K562 (cell line): ENCODE data around the gene IL24. TPM values are rescaled to one million over a fixed set of nuclear protein-coding genes. Genes with fewer than 3 reads are reported as not detected.
A peak's percentile ranks its signal among the peaks of the same experiment; 100 is the strongest.

Source experiments
- ATAC-seq: fragments of 200-7000 bp; cut with Tn5 transposase; 3 replicates; pipeline ENCODE4 v1.9.1; 2020; ENCODE audit warnings: moderate library complexity
- BruUV-seq: library from RNA; stranded (reverse); fragments of 400-500 nt; replicated peaks from 2 replicates; lab custom pipeline; 2021; lab: Mats Ljungman, UMichigan
- CTCF ChIA-PET: fragments of 300-600 bp; formaldehyde crosslinking; extraction: SDS; loops from one replicate; lab custom pipeline; 2021; ENCODE audit warnings: low intra/inter-chr PET ratio; lab: Yijun Ruan, JAX
- POLR2A ChIA-PET: fragments of 300-600, 350-650 bp; sonication (Branson Sonifier 250); formaldehyde crosslinking; extraction: SDS; loops from one replicate; lab custom pipeline; 2021; ENCODE audit warnings: antibody characterized with exemption, inconsistent platforms; lab: Yijun Ruan, JAX
- DNase-seq, 4 experiments: peaks; one replicate each; pipeline versions ENCODE4 v3.0.0 to v3.0.0-alpha.2; 2011 to 2018; ENCODE audit warnings: low spot score in 3 of 4, mixed read lengths in 3 of 4; ENCODE audit errors: extremely low read depth in 1 of 4
- FAIRE-seq: peaks from 2 replicates; lab custom pipeline; 2011; peaks lifted over from hg19 to GRCh38; lab: Jason Lieb, UNC
- H2AFZ ChIP-seq: 2 replicates; pipeline ENCODE4 v1.6.0; 2011; ENCODE audit warnings: low read depth, low read length, control low read depth, inconsistent platforms
- H3K27ac ChIP-seq: fragments of 200-600 bp; 3 replicates; pipeline ENCODE4 v1.8.0; 2011; ENCODE audit warnings: low read depth, mild to moderate bottlenecking, control low read depth, inconsistent platforms, low read length, moderate library complexity, mixed read lengths; ENCODE audit errors: extremely low read depth
- H3K27me3 ChIP-seq, 2 experiments: fragments of 300-600 bp in 1 of 2; 2 replicates in 1 of 2; 3 replicates in 1 of 2; pipeline versions ENCODE4 v1.6.0 to v1.8.0; 2011; ENCODE audit warnings: inconsistent platforms in 2 of 2, low read length in 2 of 2, mild to moderate bottlenecking in 1 of 2, mixed read lengths in 1 of 2, moderate library complexity in 1 of 2; ENCODE audit not compliant: control insufficient read depth in 2 of 2, insufficient read depth in 2 of 2
- H3K36me3 ChIP-seq: fragments of 300-600 bp; 3 replicates; pipeline ENCODE4 v1.8.0; 2011; ENCODE audit warnings: mild to moderate bottlenecking, low read length, inconsistent platforms; ENCODE audit not compliant: control insufficient read depth, insufficient read depth
- H3K4me1 ChIP-seq, 2 experiments: fragments of 200-600 bp in 1 of 2; replicated peaks in 1 of 2; 2 replicates in 1 of 2; 3 replicates in 1 of 2; pipeline versions ENCODE4 v1.5.1 to v1.8.0; 2011; ENCODE audit warnings: inconsistent platforms in 2 of 2, low read length in 2 of 2, mild to moderate bottlenecking in 1 of 2, mixed read lengths in 1 of 2, moderate library complexity in 1 of 2; ENCODE audit not compliant: control insufficient read depth in 2 of 2, insufficient read depth in 2 of 2
- H3K4me2 ChIP-seq: 2 replicates; pipeline ENCODE4 v1.6.1; 2011; ENCODE audit warnings: low read length, control low read depth, inconsistent platforms, mixed read lengths; ENCODE audit not compliant: insufficient read depth
- H3K4me3 ChIP-seq: fragments of 200-600 bp; sonication (generic), shearing (Covaris generic); 2 replicates; pipeline ENCODE4 v1.5.1; 2016; ENCODE audit warnings: control low read depth, inconsistent platforms
- H3K79me2 ChIP-seq: fragments of 200-600 bp; 3 replicates; pipeline ENCODE4 v1.8.0; 2011; ENCODE audit warnings: low read length, inconsistent platforms; ENCODE audit not compliant: control insufficient read depth, insufficient read depth
- H3K9ac ChIP-seq, 2 experiments: 2 replicates each; pipeline versions ENCODE4 v1.6.0 to v1.6.1; 2011; ENCODE audit warnings: low read depth in 2 of 2, low read length in 2 of 2, control low read depth in 1 of 2, inconsistent platforms in 1 of 2, mild to moderate bottlenecking in 1 of 2, mixed read lengths in 1 of 2; ENCODE audit not compliant: insufficient read depth in 1 of 2
- H3K9me1 ChIP-seq: one replicate; pipeline ENCODE4 v1.6.0; 2011; ENCODE audit warnings: inconsistent platforms, mild to moderate bottlenecking, low read length, moderate library complexity; ENCODE audit not compliant: control insufficient read depth, insufficient read depth
- H3K9me3 ChIP-seq: replicated peaks from 2 replicates; pipeline ENCODE4 v1.5.1; 2011; ENCODE audit warnings: low read depth, low read length, inconsistent platforms; ENCODE audit not compliant: control insufficient read depth, insufficient read depth
- H4K20me1 ChIP-seq: replicated peaks from 2 replicates; pipeline ENCODE4 v1.6.1; 2011; ENCODE audit warnings: low read length, inconsistent platforms, mixed read lengths; ENCODE audit not compliant: control insufficient read depth, insufficient read depth
- BRCA1 ChIP-seq, 2 experiments: fragments of 450-650 bp in 1 of 2; sonication (generic) in 1 of 2; formaldehyde crosslinking in 1 of 2; IDR thresholded peaks; 2 replicates each; pipeline versions ENCODE4 v1.5.0 to v1.6.1; 2017 to 2020; ENCODE audit warnings: mild to moderate bottlenecking in 1 of 2, missing genetic modification reagents in 1 of 2
- DNMT1 ChIP-seq: fragments of 450-650 bp; IDR thresholded peaks from 2 replicates; pipeline ENCODE4 v1.6.1; 2016; ENCODE audit warnings: antibody characterized with exemption, mild to moderate bottlenecking
- EWSR1 ChIP-seq: fragments of 450-650 bp; IDR thresholded peaks from 2 replicates; pipeline ENCODE4 v1.6.1; 2018; ENCODE audit warnings: borderline replicate concordance, mild to moderate bottlenecking, low read depth, moderate library complexity; ENCODE audit not compliant: partially characterized antibody
- GABPA ChIP-seq: fragments of 200-800 bp; sonication (Bioruptor generic); conservative IDR thresholded peaks from 2 replicates; pipeline ENCODE4 v1.6.1; 2016; ENCODE audit warnings: low read depth, missing genetic modification characterization, missing compliant biosample characterization
- HDAC2 ChIP-seq: fragments of 450-650 bp; IDR thresholded peaks from 2 replicates; pipeline ENCODE4 v1.6.1; 2016; ENCODE audit warnings: mild to moderate bottlenecking
- NCOR1 ChIP-seq: fragments of 450-650 bp; IDR thresholded peaks from 2 replicates; pipeline ENCODE4 v1.6.1; 2016; ENCODE audit warnings: mild to moderate bottlenecking, moderate library complexity
- NUFIP1 ChIP-seq: fragments of 450-650 bp; IDR thresholded peaks from 2 replicates; pipeline ENCODE4 v1.6.1; 2018; ENCODE audit not compliant: partially characterized antibody
- ZNF644 ChIP-seq: fragments of 200-800 bp; sonication (Bioruptor generic); IDR thresholded peaks from 2 replicates; pipeline ENCODE4 v1.6.1; 2016; ENCODE audit warnings: low read depth, missing genetic modification characterization, missing compliant biosample characterization
- WGBS: fragments of 100-300 bp; shearing (Covaris generic); methylation state at CpG from one replicate; pipeline ENCODE4 v1.1.6; 2016; ENCODE audit warnings: low coverage, mixed read lengths; ENCODE audit not compliant: insufficient coverage; ENCODE audit errors: missing lambda C conversion rate; 5-methylcytosine and 5-hydroxymethylcytosine counted together
- in situ Hi-C: fragments of 300-500 bp; cut with MboI; formaldehyde crosslinking; loops from 4 replicates; pipeline ENCODE4 v1.15.0; 2018; ENCODE audit warnings: inconsistent platforms, mixed read lengths
- intact Hi-C: fragments of 100-400 bp; cut with micrococcal nuclease; formaldehyde crosslinking; loops from 2 replicates; pipeline ENCODE4 v1.14.2; 2022
- polyA plus RNA-seq, 8 experiments: library from polyadenylated mRNA; depleted of rRNA in 4 of 8; stranded (reverse) in 5 of 8; unstranded in 3 of 8; fragments of >200 nt; fragmentation: Nextera tagmentation in 2 of 8; fragmentation: Illumina TruSeq in 1 of 8; extraction: Ambion mirVana in 2 of 8; extraction: Trizol in 1 of 8; gene quantifications; 2 replicates each; pipeline versions ENCODE4 v1.2.1 to v1.2.3, GENCODE V29; 2011 to 2014; ENCODE audit warnings: inconsistent platforms in 1 of 8, missing spikeins in 1 of 8
- total RNA-seq, 7 experiments: library from RNA; depleted of rRNA in 6 of 7; stranded (reverse); fragments of >200 nt in 6 of 7; fragmentation: Illumina TruSeq in 2 of 7; extraction: Trizol in 2 of 7; gene quantifications; 2 replicates each; pipeline versions ENCODE4 v1.2.1 to v1.2.3, GENCODE V29; 2011 to 2021; ENCODE audit warnings: low replicate concordance in 1 of 7
- TF ChIP-seq, protein P1 (sequence below): sonication (generic); formaldehyde crosslinking; IDR thresholded peaks from 2 replicates; pipeline ENCODE4 v1.8.0; 2022; ENCODE audit warnings: mild to moderate bottlenecking, missing genetic modification reagents

Gene IL24
- total and polyA plus RNA-seq, 9 of the 15 experiments (the other 6 are each of a cell fraction or from before 2014, with no cell fraction given), result 0.04 to 0.19 TPM; not detected in 7

DNA sequence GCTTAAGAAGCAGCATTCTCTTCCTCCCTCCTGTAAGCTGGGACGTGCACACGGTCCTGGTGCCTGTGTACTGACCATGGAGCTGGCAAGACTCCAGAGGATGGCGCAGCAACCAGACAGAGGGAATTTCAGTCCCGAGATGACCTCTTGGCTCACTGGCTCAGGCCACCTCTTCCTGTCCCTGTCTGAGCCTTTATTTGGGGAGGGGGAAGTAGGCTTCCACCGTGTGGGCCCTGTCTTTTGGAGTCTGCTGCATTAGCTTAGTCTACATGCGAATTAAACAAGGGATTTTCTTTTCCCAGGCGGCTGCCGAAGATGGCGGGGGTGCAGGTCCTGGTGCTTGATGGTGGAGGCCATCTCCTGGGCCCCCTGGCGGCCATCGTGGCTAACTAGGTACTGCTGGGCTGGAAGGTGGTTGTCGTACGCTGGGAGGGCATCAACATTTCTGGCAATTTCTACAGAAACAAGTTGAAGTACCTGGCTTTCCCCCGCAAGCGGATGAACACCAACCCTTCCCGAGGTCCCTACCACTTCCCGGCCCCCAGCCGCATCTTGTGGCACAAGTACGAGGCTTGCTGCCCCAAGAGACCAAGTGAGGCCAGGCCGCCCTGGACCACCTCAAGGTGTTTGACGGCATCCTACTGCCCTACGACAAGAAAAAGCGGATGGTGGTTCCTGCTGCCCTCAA is 10.2 kb downstream of the IL24 start (continued):
- no peak for TF ChIP-seq EWSR1
- TF ChIP-seq HDAC2, result no peak
- TF ChIP-seq, protein P1, sequence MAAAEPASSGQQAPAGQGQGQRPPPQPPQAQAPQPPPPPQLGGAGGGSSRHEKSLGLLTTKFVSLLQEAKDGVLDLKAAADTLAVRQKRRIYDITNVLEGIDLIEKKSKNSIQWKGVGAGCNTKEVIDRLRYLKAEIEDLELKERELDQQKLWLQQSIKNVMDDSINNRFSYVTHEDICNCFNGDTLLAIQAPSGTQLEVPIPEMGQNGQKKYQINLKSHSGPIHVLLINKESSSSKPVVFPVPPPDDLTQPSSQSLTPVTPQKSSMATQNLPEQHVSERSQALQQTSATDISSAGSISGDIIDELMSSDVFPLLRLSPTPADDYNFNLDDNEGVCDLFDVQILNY (CRISPR knock-in tag), result 0 out of 2 replicates have a peak, but pooled peaks have one; percentile 53
- TF ChIP-seq NCOR1, result no peak
- no peak for TF ChIP-seq NUFIP1
- no peak for TF ChIP-seq DNMT1
- TF ChIP-seq GABPA (tag), result no peak

DNA sequence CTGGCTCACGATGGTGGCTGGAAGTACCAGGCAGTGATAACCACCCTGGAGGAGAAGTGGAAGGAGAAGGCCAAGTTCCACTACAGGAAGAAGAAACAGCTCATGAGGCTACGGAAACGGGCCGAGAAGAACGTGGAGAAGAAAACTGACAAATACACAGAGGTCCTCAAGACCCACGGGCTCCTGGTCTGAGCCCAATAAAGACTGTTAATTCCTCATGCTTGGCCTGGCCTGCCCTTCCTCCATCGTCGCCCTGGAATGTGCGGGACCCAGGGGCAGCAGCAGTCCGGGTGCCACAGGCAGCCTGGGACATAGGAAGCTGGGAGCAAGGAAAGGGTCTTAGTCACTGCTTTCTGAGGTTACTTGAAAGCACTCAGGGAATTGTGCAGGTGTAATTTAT is 10.8 kb downstream of the IL24 start:
- Histone ChIP-seq H4K20me1 (0 out of 2 replicates have a peak, but pooled peaks cover 3% of the 10 kb centered on the region), H3K36me3 (no peaks in the 10 kb centered on the region), H3K9ac (no peak overlapping the region), H3K4me2 (no peak overlapping the region), H3K4me3 (no peak overlapping the region), H3K4me1 (peaks cover 9 to 18% of the 10 kb centered on the region in 2 experiments; a peak in 4 of 5 replicates), H3K9me3 (no peaks in the 10 kb centered on the region), H3K27ac (no peak overlapping the region), H3K79me2 (no peaks in the 10 kb centered on the region), H2AFZ (0 out of 2 replicates have a peak overlapping the region, but pooled peaks have one; percentile 99), H3K9me1 (no peaks in the 10 kb centered on the region), H3K27me3 (peaks cover 17 to 41% of the 10 kb centered on the region in 2 experiments; a peak in 4 of 5 replicates)
- no TSS peak for BruUV-seq
- ATAC-seq, result no peak
- ChIA-PET CTCF (interaction anchor here (1.3 to 1.5 kb wide), 2 partner anchors 169 to 274 kb away, joined by 3 to 4 read pairs; no protein-coding TSS in a partner anchor), POLR2A (interaction anchor here (0.6 to 2.5 kb wide), 6 partner anchors 13 to 598 kb away, joined by 3 to 7 read pairs (median 4); partner anchors contain the start of genes FCMR and IL20)
- FAIRE-seq, result no peak
- 40% methylated on average over 10 of the region's 10 CpGs for WGBS
- in situ Hi-C loops, result loop anchor here (25.0 kb wide), 1 partner anchor 296 kb away; the partner anchor contains the start of gene EIF2D
- DNase-seq, result no peak
- no peak for TF ChIP-seq BRCA1 (IDR thresholded peaks at IDR 0.05)
- no peak for TF ChIP-seq BRCA1 (CRISPR knock-in tag; IDR thresholded peaks at IDR 0.05)
- no peak for TF ChIP-seq ZNF644 (tag)
- intact Hi-C loops, result no loop called here
